Measurements from ENCODE around the gene TP53I13. TPM values are rescaled to one million over a fixed set of nuclear protein-coding genes. Genes with fewer than 3 reads are reported as not detected.

Gene TP53I13
- total RNA-seq, 2 experiments from 2014 or later, result 54.2 to 55.3 TPM

- Mint-ChIP-seq H3K4me1 (ENCODE audit: low read depth) (peaks cover 22% of the 10 kb centered on the region), H3K27ac (no peak overlapping the region), H3K27me3 (no peaks in the 10 kb centered on the region), H3K4me3 (no peak overlapping the region), H3K36me3 (peaks cover 1% of the 10 kb centered on the region), H3K9me3 (no peaks in the 10 kb centered on the region)
- DNase-seq, result no peak
- ChIA-PET POLR2A (no interaction called here), CTCF (interaction anchor here (0.7 to 1.2 kb wide), 3 partner anchors 20 to 227 kb away, joined by 3 to 4 read pairs (median 3); no protein-coding TSS in a partner anchor)
- intact Hi-C loops (cut with micrococcal nuclease), result no loop called here
Measured at GRCh38 chr17:29596811-29597210, 28.3 kb downstream of the TP53I13 start.

- H3K4me1 Mint-ChIP-seq (ENCODE audit: low read depth), result peaks cover 14% of the 10 kb centered on the region
- H3K27ac Mint-ChIP-seq, result no peak overlapping the region
- no peaks in the 10 kb centered on the region for H3K27me3 Mint-ChIP-seq
- H3K9me3 Mint-ChIP-seq, result no peaks in the 10 kb centered on the region
- intact Hi-C loops (cut with micrococcal nuclease), result no loop called here
- peaks cover 1% of the 10 kb centered on the region for H3K36me3 Mint-ChIP-seq
- CTCF ChIA-PET, result interaction anchor here (0.7 to 2.4 kb wide), 5 partner anchors 16 to 228 kb away, joined by 3 to 9 read pairs (median 3); no protein-coding TSS in a partner anchor
- no peak for DNase-seq
- H3K4me3 Mint-ChIP-seq, result no peak overlapping the region
- POLR2A ChIA-PET, result no interaction called here
Measured at GRCh38 chr17:29597361-29598172, 29.1 kb downstream of the TP53I13 start.

GRCh38 chr17:29603109-29603674 lies 34.7 kb downstream of the TP53I13 start:
- H3K27me3 Mint-ChIP-seq, result no peaks in the 10 kb centered on the region
- peaks cover 1% of the 10 kb centered on the region for H3K36me3 Mint-ChIP-seq
- H3K27ac Mint-ChIP-seq, result no peak overlapping the region
- DNase-seq, result no peak
- ChIA-PET POLR2A (no interaction called here), CTCF (no interaction called here)
- H3K9me3 Mint-ChIP-seq, result no peaks in the 10 kb centered on the region
- no peaks in the 10 kb centered on the region for H3K4me1 Mint-ChIP-seq (ENCODE audit: low read depth)
- no peak overlapping the region for H3K4me3 Mint-ChIP-seq
- intact Hi-C loops (cut with micrococcal nuclease), result no loop called here

- ChIA-PET POLR2A (interaction anchor here (1.1 kb wide), 1 partner anchor 41 kb away, joined by 3 read pairs; the partner anchor contains the start of gene ABHD15), CTCF (interaction anchor here (1.3 to 1.5 kb wide), 2 partner anchors 10 to 26 kb away, joined by 3 to 4 read pairs; no protein-coding TSS in a partner anchor)
- no peak for DNase-seq
- H3K4me3 Mint-ChIP-seq, result no peak overlapping the region
- no peaks in the 10 kb centered on the region for H3K9me3 Mint-ChIP-seq
- no peaks in the 10 kb centered on the region for H3K36me3 Mint-ChIP-seq
- intact Hi-C loops (cut with micrococcal nuclease), result no loop called here
- no peaks in the 10 kb centered on the region for H3K4me1 Mint-ChIP-seq (ENCODE audit: low read depth)
- H3K27ac Mint-ChIP-seq, result no peak overlapping the region
- no peaks in the 10 kb centered on the region for H3K27me3 Mint-ChIP-seq
Measured at GRCh38 chr17:29607557-29608195, 39.2 kb downstream of the TP53I13 start.

GRCh38 chr17:29608986-29609385 lies 40.5 kb downstream of the TP53I13 start:
- no peaks in the 10 kb centered on the region for H3K27me3 Mint-ChIP-seq
- peaks cover 3% of the 10 kb centered on the region for H3K4me1 Mint-ChIP-seq (ENCODE audit: low read depth)
- CTCF ChIA-PET, result interaction anchor here (1.3 to 1.5 kb wide), 2 partner anchors 8 to 27 kb away, joined by 3 to 4 read pairs; no protein-coding TSS in a partner anchor
- H3K4me3 Mint-ChIP-seq, result no peak overlapping the region
- intact Hi-C loops (cut with micrococcal nuclease), result no loop called here
- POLR2A ChIA-PET, result interaction anchor here (1.1 kb wide), 1 partner anchor 42 kb away, joined by 3 read pairs; the partner anchor contains the start of gene ABHD15
- H3K36me3 Mint-ChIP-seq, result no peaks in the 10 kb centered on the region
- no peak overlapping the region for H3K27ac Mint-ChIP-seq
- no peak for DNase-seq
- no peaks in the 10 kb centered on the region for H3K9me3 Mint-ChIP-seq

- Mint-ChIP-seq H3K27me3 (no peaks in the 10 kb centered on the region), H3K36me3 (no peaks in the 10 kb centered on the region), H3K4me3 (no peak overlapping the region), H3K4me1 (ENCODE audit: low read depth) (peaks cover 16% of the 10 kb centered on the region), H3K9me3 (no peaks in the 10 kb centered on the region), H3K27ac (no peak overlapping the region)
- DNase-seq, result no peak
- CTCF ChIA-PET, result interaction anchor here (2.4 kb wide), 1 partner anchor 18 kb away, joined by 12 read pairs; the partner anchor contains the start of gene ANKRD13B
- intact Hi-C loops (cut with micrococcal nuclease), result no loop called here
- POLR2A ChIA-PET, result no interaction called here
Measured at GRCh38 chr17:29610395-29610794, 41.9 kb downstream of the TP53I13 start.

- Mint-ChIP-seq H3K27me3 (peaks cover 1% of the 10 kb centered on the region), H3K4me1 (ENCODE audit: low read depth) (peaks cover 26% of the 10 kb centered on the region), H3K4me3 (no peak overlapping the region), H3K27ac (no peak overlapping the region), H3K9me3 (no peaks in the 10 kb centered on the region), H3K36me3 (no peaks in the 10 kb centered on the region)
- ChIA-PET CTCF (interaction anchor here (0.6 to 2.4 kb wide), 4 partner anchors 20 to 1340 kb away, joined by 3 to 13 read pairs (median 8); partner anchors contain the start of genes ANKRD13B and GIT1), POLR2A (no interaction called here)
- DNase-seq, result no peak
- intact Hi-C loops (cut with micrococcal nuclease), result no loop called here
Measured at GRCh38 chr17:29611351-29612093, 43.0 kb downstream of the TP53I13 start.

- H3K27ac Mint-ChIP-seq, result no peak overlapping the region
- ChIA-PET POLR2A (no interaction called here), CTCF (interaction anchor here (0.7 to 2.4 kb wide), 3 partner anchors 20 to 29 kb away, joined by 3 to 13 read pairs (median 12); partner anchors contain the start of genes ANKRD13B and GIT1)
- peaks cover 32% of the 10 kb centered on the region for H3K4me1 Mint-ChIP-seq (ENCODE audit: low read depth)
- H3K9me3 Mint-ChIP-seq, result no peaks in the 10 kb centered on the region
- no peak for DNase-seq
- intact Hi-C loops (cut with micrococcal nuclease), result no loop called here
- peaks cover 1% of the 10 kb centered on the region for H3K27me3 Mint-ChIP-seq
- no peak overlapping the region for H3K4me3 Mint-ChIP-seq
- no peaks in the 10 kb centered on the region for H3K36me3 Mint-ChIP-seq
Measured at GRCh38 chr17:29612094-29612403, 43.5 kb downstream of the TP53I13 start.

- H3K36me3 Mint-ChIP-seq, result no peaks in the 10 kb centered on the region
- peaks cover 1% of the 10 kb centered on the region for H3K27me3 Mint-ChIP-seq
- ChIA-PET POLR2A (interaction anchor here (0.6 kb wide), 1 partner anchor 32 kb away, joined by 3 read pairs; no protein-coding TSS in a partner anchor), CTCF (interaction anchor here (0.6 to 6.9 kb wide), 25 partner anchors 8 to 318 kb away, joined by 3 to 159 read pairs (median 5); partner anchors contain the start of genes ABHD15, ANKRD13B, CORO6 and GIT1)
- peak overlapping the region; percentile 29 for H3K4me3 Mint-ChIP-seq
- no peak overlapping the region for H3K27ac Mint-ChIP-seq
- no peak for DNase-seq
- intact Hi-C loops (cut with micrococcal nuclease), result loop anchor here (1.0 kb wide), 1 partner anchor 32 kb away; no protein-coding TSS in a partner anchor
- H3K4me1 Mint-ChIP-seq (ENCODE audit: low read depth), result peaks cover 37% of the 10 kb centered on the region
- H3K9me3 Mint-ChIP-seq, result no peaks in the 10 kb centered on the region
Measured at GRCh38 chr17:29612404-29613280, 44.1 kb downstream of the TP53I13 start.

- H3K27me3 Mint-ChIP-seq, result peaks cover 1% of the 10 kb centered on the region
- H3K36me3 Mint-ChIP-seq, result no peaks in the 10 kb centered on the region
- DNase-seq, result peak; percentile 97
- POLR2A ChIA-PET, result interaction anchor here (0.6 to 0.7 kb wide), 3 partner anchors 21 to 148 kb away, joined by 3 read pairs; partner anchors contain the start of gene ANKRD13B
- CTCF ChIA-PET, result interaction anchor here (0.6 to 6.9 kb wide), 23 partner anchors 9 to 317 kb away, joined by 3 to 159 read pairs (median 5); partner anchors contain the start of genes ABHD15, ANKRD13B, CORO6 and GIT1
- peaks cover 39% of the 10 kb centered on the region for H3K4me1 Mint-ChIP-seq (ENCODE audit: low read depth)
- intact Hi-C loops (cut with micrococcal nuclease), result loop anchor here (1.0 kb wide), 1 partner anchor 33 kb away; no protein-coding TSS in a partner anchor
- H3K9me3 Mint-ChIP-seq, result no peaks in the 10 kb centered on the region
- H3K27ac Mint-ChIP-seq, result no peak overlapping the region
- no peak overlapping the region for H3K4me3 Mint-ChIP-seq
Measured at GRCh38 chr17:29613352-29613837, 44.9 kb downstream of the TP53I13 start.

All from activated CD4-positive, alpha-beta memory T cell treated with anti-CD3 and anti-CD28 coated beads for 36 hours (primary cell).